NK-92 (cell line): ENCODE data around the gene LTF.
"Not testable (repeated sequence)": the region's sequence is repeated elsewhere in the genome, so short reads cannot be mapped to it uniquely, and the experiment has no call there.

ENCODE experiments used
- DNase-seq: peaks from one replicate; lab custom pipeline; 2025; ENCODE audit not compliant: unreplicated experiment; lab: John Stamatoyannopoulos, UW

The LTF gene

DNA sequence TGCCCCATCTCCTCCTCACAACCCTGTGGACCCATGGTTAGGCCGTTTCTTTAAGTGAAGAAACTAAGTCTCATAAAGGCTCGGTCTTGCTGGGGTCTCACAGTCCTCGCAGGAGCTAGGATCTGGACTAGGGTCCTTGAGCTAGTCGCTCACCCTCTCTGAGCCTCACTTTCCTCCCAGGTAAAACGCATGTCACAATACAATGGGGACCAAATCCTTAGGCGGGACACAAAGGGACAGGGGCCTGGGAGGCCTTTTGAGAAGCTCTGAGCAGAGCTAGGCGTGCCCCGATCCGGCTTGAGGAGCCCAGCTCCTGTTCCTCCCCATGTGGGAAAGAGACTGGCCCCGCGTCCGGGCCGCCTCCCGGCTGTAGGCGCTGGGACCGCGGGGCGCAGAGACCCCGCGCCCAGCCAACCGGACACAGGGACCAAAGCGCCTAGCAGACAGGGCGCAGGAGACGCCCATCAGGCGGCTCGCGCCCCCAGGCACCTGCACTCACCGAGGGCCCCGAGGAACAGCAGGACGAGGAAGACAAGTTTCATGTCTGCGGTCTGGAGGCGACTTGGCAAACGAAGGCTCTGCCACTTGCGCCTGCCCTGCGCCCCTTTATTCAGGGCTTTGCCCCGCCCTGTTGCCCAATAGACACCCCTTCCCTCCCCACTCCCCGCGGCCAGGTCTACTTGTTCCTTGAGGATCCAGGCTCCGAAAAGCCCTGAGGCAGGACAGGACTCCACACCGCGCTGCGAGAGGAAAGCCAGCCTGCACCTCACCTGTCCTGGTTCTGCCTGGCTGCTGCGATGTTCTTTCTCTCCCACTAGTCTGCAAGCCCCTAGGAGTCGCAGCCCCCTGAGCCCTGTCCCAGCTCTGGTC, at the start of gene LTF:
Gene LTF, minus strand, starts transcription at position 580 of the 870 bp plus-strand sequence. Its CDS starts 38 bp downstream, at position 542.
- no peak for DNase-seq

DNA sequence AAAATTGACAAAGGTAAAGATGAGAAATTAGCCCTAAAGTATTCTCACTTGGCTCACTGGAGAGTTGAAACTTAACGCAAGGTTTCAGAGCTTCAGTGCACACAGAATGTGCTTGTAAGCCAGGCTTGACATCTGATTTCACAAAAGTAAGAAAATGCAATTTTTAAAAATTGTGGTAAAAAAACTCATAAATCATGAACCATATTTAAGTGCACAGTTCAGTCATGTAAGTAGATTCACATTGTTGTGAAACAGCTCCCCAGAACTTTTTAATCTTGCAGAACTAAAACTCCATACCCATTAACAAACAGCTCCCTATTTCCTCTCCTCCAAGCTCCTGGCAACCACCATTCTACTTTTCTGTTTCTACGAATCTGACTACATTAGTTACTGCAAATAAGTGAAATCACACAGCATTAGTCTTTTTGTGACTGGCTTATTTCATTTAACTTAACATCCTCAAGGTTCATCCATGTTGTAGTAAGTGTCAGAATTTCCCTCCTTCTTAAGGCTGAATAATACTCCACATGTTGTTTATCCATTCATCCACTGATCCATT, 47.6 kb upstream of the LTF start:
- no peak for DNase-seq

DNA sequence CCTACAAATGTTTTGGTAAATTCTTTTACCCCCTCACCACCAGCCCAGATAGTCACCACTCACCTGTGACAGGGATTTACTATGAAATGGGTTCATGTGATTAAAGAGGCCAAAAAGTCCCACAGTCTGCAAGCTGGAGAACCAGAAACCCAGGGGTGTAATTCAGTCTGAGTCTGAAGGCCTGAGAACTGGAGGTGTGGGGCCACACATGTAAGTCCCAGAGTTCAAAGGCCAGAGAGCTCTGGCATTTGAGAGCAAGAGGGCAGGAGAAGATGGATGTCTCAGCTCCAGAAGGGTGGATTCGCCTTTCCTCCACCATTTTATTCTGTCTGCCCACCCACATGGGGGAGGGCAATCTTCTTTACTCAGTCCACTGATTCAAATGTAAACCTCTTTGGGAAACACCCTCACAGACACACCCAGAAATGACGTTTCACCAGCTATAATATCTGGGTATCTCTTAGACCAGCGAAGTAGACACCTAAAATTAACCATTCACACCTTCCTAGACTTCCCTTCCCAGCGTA, 45.0 kb upstream of the LTF start:
- no peak for DNase-seq

DNA sequence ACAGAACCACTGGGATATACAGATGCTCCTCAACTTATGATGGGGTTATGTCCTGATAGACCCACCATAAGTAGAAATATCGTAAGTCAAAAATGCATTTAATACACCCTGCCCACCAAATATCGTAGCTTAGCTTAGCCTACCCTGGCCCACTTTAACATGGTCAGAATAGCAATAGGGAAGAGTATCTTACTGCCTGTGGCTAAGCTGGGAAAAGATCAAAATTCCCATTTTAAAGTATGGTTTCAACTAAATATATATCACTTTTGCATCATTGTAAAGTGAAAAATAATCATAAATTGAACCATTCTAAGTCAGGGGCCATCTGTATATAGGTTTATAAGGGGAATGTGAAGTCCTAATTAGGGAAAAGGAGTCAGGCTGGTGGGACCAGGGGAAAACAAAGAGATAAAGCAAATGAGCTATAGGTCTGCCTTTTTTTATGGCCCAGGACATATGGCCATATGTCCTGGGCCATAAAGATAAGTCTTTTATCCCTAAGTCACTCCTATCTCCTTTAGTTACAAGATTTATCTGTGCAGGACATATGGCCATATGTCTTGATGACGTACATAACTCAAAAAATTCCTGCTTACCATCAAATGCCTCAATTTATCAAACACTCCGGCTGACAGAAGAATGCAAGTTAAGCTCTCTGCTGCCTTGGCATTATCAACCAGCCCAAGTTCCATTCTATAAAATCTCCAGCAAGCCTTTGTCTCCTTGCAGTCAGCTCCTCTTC, 44.3 kb upstream of the LTF start:
- no peak for DNase-seq

DNA sequence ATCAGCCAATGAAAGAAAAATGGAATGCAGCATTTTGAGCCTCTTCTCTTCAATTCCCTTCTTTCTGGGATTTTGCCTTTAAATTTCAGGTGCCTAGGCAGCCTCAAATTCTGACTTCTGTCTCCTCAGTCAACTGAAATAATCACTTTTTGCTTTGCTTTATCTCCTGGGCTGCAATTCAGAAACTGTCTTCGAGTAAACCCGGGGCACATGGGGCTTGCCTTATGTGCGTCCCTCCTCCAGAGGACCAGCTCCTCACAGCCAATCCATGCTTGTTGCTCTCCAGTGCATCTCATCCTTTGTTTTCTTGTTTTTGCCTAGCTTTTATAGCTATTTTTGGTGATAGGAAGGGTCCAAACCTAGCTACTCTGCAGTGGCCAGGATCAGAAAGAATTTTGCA, 41.8 kb upstream of the LTF start:
- no peak for DNase-seq

DNA sequence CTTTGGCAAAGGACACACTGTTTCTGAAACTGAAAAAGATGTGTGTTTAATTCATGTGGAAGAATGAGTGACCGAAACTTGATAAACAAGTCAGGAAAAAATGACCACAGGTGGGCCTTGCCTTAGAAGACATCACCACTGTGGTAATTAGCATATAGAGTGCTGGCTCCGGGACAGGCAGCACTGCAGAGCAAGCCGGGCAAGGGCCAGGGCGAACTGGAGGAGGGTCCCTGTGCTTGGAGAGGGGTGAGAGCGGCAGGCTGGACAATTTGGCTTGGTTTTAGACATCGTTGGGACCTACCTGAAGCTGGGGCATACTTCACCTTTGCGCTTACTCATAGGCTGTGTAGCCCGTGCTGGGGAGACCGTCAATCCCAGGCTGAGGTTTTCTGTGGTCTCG, 41.2 kb upstream of the LTF start:
- DNase-seq: no peak

DNA sequence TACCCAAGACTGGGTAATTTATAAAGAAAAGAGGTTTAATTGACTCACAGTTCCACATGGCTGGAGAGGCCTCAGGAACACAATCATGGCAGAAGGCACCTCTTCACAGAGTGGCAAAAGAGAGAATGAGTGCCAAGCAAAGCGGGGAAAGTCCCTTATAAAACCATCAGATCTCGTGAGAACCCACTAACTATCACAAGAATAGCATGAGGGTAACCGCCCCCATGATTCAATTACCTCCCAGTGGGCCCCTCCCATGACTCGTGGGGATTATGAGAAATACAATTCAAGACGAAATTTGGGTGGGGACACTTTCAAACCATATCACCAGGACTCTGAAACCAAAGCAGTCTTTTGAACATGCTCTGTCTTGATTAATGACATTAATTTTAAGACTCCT, 40.1 kb upstream of the LTF start:
- DNase-seq: no peak

DNA sequence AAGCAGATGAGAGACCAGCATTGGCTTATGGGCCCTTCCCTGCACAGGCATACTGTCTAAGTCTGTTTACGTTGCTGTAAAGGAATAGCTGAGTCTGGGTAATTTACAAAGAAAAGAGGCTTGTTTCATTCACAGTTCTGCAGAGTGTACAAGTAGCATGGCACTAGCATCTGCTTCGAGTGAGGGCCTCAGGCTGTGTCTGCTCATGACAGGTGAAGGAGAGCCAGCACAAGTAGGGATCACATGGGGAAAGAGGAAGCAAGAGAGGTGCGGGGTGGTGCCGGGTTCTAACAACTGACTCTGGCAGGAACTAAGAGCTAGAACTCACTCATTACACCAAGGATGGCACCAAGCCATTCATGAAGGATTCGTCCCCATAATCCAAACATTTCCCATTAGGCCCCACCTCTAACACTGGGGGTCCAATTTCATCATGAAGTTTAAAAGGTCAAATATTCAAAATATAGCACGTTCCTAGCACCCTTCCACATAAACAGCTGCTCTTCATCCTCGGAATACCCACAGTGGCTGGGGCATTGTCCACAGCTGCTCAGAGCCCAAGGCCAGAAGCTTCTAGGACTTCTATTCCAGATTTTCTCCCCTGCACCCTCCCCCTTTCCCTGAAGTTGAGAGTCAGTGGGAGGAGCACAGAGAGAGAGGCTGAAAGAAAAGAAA, 38.6 kb upstream of the LTF start:
- no peak for DNase-seq

DNA sequence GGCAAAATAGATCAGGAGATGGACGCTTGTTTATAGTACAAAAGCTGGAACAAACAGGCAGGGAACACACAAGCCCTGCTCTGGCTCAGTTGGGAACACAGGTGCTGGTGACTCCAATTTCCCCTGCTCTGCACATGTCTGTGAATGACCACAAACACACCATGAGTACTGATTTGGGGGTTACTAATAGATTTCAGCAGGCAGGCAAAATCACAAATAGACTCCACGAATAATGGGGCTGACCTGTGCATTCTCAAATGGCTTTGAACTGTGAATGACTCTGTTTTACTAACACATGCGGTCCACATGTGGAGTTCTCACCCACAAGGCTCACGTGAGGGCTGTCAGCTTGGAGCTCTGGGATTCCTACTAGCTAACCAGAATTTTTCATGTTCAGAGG, 37.0 kb upstream of the LTF start:
- DNase-seq: no peak

DNA sequence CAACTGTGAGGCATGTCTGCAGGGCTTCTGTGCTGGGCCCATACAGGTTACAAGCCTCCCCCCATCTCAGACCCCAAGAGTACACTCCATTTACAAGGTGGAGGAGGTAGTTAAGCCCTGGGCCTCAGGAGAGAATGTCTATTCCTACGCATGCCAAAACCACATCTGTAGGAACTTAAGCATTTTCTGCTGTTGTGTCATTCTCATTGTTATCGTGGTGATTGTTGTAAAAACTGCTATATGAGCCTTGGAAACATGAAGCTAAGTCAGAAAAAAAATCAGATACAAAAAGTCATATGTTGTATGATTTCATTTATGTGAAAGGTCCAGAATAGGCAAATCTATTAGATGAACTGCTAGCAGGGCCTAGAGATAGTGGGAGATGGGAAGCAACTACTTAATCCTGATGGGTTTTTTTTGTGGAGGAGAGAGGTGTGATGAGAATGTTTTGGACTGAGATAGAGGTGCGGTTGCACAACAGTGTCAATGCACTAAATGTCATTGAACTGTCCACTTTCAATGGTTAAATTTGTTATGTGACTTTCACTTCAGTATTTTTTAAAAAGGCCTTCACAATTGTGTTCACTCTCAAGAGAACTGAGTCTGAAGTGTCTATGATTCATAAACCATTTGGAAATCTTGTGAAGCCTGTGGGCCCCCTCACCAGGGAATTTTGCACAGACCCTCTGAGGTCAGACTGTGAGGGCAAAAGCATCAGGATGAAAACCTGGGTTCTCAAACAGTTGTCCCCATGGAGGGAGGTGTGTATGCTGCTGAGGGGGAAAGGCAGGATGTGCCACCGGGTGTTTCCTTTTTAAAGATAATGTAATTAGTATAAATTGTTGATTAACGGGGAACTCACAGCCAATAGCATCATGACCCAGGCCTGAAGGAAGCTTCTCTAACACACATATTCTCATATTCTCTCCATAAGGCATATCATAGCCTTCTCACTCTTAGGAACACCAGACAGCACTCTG, 36.2 kb upstream of the LTF start:
- DNase-seq: no peak

DNA sequence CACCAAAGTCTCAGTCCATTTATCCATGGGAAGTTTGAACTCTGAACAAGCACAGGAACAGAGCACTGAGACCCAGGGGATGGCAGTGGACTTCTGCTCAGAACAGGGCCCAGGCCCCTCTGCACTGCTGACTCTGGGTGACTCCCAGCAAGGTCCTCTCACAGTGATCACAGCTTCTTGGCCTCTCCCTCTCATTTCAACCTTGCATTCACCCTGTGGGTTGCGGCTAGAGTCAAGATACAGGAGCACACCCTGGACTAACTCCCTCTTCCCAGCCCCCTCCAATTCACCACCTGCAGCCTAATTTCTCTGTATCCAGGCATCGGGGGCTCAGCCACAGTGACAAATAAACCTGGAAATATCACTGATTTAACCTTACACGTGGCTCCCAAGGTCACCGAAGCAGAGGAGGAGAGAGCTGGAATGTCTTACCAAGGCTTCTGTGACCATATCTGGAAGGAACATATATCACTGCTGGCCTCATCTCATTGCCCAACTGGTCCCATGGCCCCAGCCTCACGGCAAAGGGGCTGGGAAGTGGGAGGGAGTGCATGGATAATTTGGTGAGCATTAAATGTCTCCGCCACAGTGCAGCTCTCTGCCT, 34.3 kb upstream of the LTF start:
- no peak for DNase-seq

DNA sequence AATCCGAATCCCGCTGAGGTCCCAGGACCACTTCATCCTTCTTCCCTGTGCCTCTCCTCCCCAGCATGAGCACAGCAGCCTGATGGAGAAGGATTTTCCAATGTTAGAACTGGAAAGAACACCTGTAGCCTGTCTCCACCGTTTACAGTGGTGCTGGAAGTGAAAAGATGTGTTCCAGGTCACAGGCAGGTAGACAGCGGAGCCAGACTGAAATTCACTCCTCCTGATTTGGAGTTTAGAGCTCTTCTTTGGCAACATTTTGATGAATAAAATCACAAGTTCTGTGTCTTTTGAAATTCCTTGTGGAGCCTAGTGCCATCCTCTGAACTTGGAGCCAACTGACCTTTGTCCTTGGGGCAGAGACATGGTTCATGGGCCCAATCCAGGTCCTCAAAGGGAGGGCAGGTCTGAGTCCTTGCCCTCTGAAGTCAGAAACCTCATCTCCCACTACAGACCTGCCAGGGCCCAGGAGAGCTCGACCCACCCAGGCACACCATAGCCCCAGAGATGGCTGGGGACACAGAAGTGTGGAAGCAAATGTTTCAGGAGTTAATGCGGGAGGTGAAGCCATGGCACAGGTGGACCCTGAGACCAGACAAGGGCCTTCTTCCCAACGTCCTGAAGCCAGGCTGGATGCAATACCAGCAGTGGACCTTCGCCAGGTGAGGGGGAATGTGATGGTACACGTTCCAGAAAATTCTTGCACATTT, 33.0 kb upstream of the LTF start, which contains the start of gene RTP3:
Gene RTP3, plus strand, starts transcription at position 421 of the 710 bp plus-strand sequence. Its CDS starts 87 bp downstream, at position 508.
- DNase-seq: no peak

DNA sequence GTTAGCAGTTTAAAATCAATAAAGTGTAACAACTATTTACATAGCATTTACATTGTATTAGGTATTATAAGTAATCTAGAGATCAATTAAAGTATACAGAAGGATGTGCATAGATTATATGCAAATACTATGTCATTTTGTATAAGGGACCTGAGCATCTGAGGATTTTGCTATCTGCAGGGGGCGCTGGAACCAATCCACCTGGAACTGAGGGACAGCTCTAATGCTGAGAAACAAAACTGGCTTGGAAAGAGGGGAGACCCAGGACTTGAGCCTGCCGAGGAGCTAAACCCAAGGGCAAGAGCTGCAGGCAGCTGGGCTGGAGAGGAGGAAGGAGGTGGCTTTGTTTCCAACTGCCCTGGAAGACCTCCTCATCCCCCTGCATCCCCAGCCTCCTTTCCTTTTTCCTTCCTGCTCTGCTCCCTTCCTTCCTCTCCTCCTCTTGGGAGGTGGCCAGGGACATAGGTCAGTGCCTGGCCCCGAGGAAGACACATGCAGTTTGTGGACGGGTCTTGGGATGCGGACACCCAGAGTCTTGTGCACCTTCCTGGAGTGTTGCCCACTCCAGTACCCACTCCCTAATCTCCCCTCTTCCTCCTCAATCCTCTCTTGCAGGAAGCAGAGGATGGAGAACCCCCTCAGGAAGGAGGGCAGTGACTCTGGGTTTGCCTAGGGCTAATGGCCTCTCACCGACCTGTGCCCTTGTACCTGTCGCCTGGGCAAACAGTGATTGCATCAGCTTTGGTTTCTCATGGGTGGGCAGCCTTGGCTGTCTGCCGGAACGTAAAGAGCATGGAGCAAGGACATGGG, 32.2 kb upstream of the LTF start:
- no peak for DNase-seq

DNA sequence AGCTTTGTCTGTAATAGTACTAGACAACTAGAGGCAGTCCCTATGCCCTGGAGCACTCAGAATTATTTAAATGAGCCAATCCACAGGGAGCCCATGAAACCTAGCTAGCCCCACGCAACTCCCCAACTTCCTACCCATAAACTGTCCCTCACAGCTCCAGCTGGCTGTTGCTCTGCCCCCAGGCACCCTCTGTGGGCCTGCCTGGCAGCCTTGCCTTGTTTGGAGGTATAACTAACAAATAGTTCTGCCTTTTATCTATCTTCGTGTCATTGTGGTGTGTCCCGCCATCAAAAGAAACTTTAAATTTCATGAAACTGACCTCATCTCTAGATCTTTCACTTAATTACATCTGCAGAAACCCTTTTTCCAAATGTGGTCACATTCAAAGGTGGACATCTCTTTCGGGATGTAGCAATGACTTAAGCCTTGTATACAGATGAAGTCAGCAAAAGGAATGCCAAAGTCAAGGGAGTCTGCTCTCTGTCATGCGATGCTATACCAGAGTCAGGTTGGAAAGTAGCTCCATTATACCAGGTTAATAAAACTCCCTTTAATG, 31.3 kb upstream of the LTF start:
- DNase-seq: no peak

DNA sequence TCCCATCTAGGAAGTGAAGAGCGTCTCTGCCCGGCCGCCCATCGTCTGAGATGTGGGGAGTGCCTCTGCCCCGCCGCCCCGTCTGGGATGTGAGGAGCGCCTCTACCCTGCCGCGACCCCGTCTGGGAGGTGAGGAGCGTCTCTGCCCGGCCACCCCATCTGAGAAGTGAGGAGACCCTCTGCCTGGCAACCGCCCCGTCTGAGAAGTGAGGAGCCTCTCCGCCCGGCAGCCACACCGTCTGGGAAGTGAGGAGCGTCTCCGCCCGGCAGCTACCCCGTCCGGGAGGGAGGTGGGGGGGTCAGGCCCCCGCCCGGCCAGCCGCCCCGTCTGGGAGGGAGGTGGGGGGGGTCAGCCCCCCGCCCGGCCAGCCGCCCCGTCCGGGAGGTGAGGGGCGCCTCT, 29.8 kb upstream of the LTF start:
- not testable (repeated sequence) for DNase-seq

DNA sequence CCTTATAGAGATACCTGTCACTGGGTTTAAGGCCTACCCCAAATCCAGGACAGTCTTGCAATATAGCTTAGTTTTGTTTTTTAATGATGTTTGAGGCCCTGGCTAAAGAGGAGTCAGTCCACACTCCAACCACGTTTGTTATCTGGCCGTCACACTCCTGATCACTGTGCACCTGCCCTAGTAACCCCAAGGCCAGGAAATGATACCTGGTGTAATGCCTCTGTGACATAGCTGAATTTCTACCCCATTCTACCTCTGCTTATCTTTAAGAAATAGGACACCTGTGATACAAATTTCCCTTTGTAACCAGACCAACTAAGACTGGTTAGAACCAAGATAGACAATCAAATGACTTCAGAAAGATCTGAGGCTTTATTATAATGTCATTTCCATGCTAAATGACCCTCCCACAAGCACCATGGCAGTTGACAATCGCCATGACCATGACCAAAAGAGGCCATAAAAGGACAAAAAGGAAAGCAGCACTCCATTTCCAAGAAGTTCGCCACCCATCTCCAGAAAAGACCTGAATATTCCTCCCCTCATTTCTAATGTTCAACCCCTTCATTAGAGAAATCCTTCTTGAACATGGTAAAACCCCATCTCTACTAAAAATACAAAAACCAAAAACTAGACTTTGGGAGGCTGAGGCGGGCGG, 28.3 kb upstream of the LTF start:
- no peak for DNase-seq
